ENCODE data around the gene ZFR.
"Not testable (repeated sequence)": the region's sequence is repeated elsewhere in the genome, so short reads cannot be mapped to it uniquely, and the experiment has no call there.

ZFR gene

DNA sequence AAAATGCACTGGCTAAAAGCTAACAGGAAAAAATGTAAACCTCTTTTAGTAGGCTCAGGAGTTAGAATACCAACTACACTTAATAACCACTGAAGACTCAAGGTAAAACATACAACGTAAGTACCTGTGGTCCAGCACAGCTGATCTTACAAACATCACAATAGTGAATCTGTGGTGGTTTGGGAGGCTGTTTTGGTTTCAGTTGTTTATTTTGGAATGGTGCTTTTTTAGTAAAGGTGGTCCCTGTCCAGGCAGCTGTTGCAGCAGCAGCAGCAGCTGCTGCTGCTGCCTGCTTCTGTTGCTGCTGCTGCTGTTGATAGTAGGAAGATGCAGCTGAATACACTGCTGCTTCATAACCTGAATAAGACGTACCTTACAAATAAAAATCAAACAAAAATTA is 37.9 kb downstream of the ZFR start:
- no peak for DNase-seq (ENCODE audit: low read depth in 2 of 2)

DNA sequence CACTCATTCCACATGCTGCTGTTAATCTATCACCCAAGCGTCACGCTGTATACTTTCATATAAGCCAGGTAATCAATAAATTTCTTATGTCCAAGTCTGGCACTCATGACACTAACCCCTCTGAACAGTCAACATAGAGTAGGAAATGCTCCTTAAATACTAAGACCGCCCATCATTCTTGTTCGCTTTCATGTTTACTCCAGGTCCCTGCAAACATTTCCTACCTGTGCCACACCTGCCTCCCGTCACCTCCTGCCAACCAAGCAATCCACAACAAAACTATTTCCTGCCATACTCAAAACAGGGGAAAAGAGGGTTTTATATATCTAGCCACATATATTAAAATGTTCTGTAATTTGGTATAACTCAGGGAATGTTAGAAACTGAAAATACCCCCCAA is 39.0 kb downstream of the ZFR start:
- no peak for DNase-seq (ENCODE audit: low read depth in 2 of 2)

DNA sequence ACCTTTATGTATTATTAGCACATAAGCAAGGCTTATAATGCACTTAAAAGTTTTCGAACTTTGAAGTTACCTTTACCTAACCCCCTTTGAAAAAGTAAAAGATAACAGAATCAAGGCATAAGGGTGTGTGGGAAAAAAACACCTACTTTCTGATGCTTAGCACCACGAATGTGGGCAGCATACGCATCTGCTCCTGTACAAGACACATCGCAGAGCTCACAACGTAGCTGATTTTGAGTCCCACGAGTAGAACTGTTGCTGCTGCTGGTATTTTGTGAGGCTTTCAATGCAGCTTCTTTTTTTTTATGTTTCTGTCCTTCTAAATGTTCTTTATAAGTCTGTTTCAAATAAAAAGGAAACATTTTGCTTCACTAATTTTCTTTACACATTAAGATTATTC is 40.8 kb downstream of the ZFR start:
- DNase-seq (ENCODE audit: low read depth in 2 of 2) = no peak

DNA sequence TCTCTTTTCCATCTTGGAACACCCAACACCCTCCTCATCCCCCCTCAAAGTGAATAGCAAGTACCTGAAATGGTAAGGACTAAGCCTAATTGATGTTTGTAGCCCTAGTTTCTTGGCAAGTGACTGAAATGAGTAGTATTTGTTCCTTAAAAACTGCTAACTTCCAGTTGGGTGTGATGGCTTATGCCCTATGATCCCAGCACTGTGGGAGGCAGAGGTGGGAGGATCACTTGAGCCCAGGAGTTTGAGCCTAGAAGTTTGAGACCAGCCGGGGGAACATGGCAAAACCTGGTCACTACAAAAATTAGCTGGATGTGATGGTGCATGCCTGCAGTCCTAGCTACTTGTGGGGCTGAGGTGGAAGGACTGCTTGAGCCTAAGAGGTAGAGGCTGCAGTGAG is 44.1 kb downstream of the ZFR start:
- no peak for DNase-seq (ENCODE audit: low read depth in 2 of 2)

GRCh38 chr5:32398754-32399153 is 45.8 kb downstream of the ZFR start:
- DNase-seq (ENCODE audit: low read depth in 2 of 2) = not testable (repeated sequence)

GRCh38 chr5:32394981-32395380 is 49.6 kb downstream of the ZFR start:
- DNase-seq (ENCODE audit: low read depth in 2 of 2) = no peak

DNA sequence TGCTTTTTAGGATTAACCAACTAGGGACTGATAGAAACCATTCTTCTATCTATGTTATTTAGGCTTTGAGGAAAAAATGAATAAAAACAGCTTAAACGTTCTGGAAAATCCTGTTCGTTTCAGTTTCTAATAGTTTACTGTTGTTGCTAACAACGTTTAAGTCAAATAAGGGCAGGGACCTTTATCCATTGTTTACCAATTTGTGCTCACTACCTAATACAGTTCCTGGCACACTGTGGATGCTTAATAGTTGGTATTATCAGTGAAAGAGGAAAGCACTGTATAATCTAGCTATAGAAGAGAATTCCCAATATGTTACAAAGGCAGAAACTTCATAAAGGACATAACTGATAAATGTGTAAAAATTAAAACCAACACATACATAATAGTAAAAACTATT is 52.5 kb downstream of the ZFR start:
- DNase-seq (ENCODE audit: low read depth in 2 of 2) = no peak

GRCh38 chr5:32390819-32391591 is 53.5 kb downstream of the ZFR start:
- DNase-seq (ENCODE audit: low read depth in 2 of 2) = no peak

DNA sequence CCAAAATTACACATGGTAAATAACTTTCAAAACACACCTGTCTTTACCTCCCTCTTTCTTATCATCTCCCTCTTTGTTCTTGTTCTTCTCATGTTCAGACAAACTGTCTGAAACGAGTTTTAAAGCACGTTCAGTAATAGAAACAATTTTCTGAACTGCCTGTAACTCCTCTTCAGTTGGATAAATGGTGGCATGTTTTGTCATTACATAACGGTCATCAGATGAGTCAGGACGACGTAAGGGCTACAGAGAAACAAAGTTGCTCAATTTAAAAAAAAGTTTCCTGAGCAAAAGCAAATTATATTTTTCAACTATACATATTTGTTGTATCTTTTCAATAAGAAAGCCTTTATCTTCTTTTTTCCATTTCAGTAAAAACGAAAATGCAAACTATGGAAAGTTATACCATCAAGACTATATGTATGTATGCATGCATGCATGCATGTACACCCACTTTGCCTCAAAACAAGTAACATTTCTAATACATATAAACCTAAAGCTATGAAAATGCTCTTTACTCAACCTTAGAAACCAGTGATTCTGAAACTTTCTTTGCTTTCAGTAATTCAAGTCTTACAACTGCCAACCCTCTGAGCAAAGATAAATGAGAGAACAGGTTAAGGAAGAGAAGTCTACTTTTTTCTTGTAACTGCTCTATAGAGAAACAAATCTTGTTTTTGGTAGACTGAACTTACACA is 56.0 kb downstream of the ZFR start:
- DNase-seq (ENCODE audit: low read depth in 2 of 2) = no peak

GRCh38 chr5:32387841-32388240 is 56.7 kb downstream of the ZFR start:
- no peak for DNase-seq (ENCODE audit: low read depth in 2 of 2)

DNA sequence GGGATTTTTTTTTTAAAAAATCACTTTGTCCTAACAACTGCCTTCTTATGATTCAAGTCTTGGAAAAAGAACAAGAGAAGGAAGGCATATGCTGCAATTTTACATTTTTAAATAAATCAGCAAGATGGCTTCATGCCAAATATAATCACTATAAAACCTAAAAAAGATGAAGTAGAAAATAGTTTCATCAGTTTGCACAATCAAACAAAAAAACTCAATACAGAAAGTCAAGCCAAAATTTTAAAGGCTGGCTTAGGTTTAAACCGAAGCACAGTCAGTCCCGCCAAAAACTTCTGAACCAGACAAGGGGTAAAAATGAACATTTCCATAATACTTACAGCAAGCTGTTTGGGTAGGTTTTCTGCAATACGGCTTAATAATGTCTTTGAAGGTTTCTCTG is 57.3 kb downstream of the ZFR start:
- no peak for DNase-seq (ENCODE audit: low read depth in 2 of 2)

DNA sequence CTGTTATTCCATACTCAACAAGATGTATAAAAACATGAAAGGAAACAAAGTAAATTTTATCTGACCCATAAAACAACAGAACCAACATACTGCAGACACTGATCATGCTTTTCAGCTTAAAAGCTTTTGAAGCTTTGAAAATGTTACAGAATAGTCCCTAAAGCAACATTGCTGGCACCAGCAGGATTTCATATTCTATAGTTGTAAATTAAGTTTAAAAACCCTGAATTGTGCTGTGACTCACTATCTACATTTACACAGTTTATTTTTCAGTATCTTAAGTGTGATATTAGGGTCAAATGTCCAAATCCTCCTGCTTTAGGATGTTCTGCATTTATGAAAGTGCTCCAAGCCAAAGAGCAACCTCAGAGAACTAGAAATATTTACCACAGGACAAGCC is 59.9 kb downstream of the ZFR start:
- no peak for DNase-seq (ENCODE audit: low read depth in 2 of 2)

DNA sequence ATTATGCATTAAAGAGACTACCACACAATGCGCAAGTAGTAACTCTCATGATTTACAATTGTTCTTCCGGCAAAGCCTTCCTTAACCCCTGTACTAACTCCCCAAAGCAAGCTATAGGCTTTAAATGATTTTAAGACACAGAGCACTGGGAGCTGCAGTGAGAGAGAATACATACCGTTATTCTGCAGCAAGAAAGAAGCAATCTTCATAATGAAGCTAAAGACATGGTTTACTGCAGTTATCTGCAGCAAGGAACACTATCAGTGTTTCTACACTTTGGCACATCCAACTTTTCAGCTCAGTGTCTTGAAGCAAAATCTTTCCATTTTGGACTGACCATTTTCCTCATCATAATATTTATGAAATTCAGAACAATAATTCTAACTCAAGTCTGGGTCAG is 61.0 kb downstream of the ZFR start:
- DNase-seq (ENCODE audit: low read depth in 2 of 2) = no peak

GRCh38 chr5:32383065-32383464 is 61.5 kb downstream of the ZFR start:
- DNase-seq (ENCODE audit: low read depth in 2 of 2) = no peak

DNA sequence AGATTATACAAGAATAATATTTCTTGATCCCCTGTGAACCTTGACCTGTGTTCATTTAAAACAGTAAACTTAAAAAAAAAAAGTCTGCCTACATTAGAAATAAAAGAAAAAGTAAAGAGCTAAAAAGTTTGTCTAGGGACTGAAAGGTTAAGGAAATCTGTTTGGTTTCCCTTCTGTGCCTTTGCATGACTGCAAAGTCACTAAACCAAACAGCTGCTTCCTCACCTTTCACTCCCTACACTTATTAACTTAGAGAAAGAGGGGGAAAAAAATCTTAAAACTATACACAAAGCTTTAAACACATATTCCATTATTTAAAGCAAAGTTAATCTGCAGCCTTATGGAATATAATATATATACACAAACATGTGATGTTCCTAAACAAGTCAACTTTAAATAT is 65.1 kb downstream of the ZFR start:
- DNase-seq (ENCODE audit: low read depth in 2 of 2) = no peak

DNA sequence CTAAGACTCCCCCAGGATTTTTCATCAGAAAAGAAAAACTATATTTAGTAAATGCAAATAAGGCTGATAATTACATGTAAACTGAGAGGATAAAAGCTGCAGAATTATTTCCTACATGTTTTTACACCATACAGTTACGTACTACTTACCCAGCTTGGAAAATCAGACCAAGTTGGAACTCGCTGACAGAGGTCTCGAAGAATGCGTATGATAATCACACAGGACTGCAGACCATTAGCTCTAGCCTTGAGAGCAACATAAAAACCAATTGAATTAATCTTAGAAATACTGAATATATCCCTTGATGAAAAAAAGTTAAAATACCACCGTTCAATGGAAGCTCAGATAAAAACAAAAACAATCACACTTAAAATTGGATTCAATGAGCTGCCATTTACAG is 65.6 kb downstream of the ZFR start:
- DNase-seq (ENCODE audit: low read depth in 2 of 2) = no peak

GRCh38 chr5:32369542-32370155 is 74.9 kb downstream of the ZFR start:
- DNase-seq (ENCODE audit: low read depth in 2 of 2) = no peak

GRCh38 chr5:32369032-32369431 is 75.5 kb downstream of the ZFR start:
- no peak for DNase-seq (ENCODE audit: low read depth in 2 of 2)

- DNase-seq (ENCODE audit: low read depth in 2 of 2) = not testable (repeated sequence)
Measured at GRCh38 chr5:32367271-32367670, 77.3 kb downstream of the ZFR start.

GRCh38 chr5:32365623-32366022 is 78.9 kb downstream of the ZFR start:
- no peak for DNase-seq (ENCODE audit: low read depth in 2 of 2)

- no peak for DNase-seq (ENCODE audit: low read depth in 2 of 2)
Measured at GRCh38 chr5:32363030-32363429, 81.5 kb downstream of the ZFR start.

DNA sequence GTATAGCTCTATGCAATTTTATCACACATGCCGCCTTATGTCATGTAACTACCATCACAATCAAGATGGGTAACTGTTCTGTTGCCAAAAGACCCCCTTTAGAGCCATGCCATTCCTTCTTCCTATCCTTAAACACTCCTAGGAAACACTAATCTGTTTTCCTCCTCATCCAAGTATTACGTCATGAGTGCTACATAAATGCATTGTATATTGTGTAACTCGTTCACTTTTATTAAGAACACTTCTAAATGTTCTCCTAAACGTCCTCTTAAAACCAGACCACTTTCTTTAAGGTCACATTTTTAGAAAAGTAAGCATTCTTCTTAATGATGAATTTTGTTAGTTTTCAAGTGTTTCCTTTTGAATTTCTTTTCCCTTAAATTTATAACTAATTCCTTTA is 82.0 kb downstream of the ZFR start:
- DNase-seq (ENCODE audit: low read depth in 2 of 2) = no peak

- DNase-seq (ENCODE audit: low read depth in 2 of 2) = no peak
Measured at GRCh38 chr5:32360906-32361305, 83.6 kb downstream of the ZFR start.

Measured in stimulated activated CD8-positive, alpha-beta memory T cell treated with anti-CD3 and anti-CD28 coated beads, Interleukin-7, amount 100 ng/mL, for 1 hour (primary cell).